Transverse colon (tissue), 3 donors: ENCODE data around the gene KLHL11.

Experiments
- EP300 ChIP-seq: sonication (generic); formaldehyde crosslinking; IDR thresholded peaks from one replicate; pipeline ENCODE4 v1.6.1; 2017; ENCODE audit warnings: antibody characterized with exemption, low read depth
- POLR2A ChIP-seq: fragments of 450-650 bp; IDR thresholded peaks from one replicate; pipeline ENCODE4 v1.6.1; 2016; ENCODE audit warnings: antibody characterized with exemption, mild to moderate bottlenecking, moderate library complexity
- TF ChIP-seq, protein P1 (sequence below), 5 experiments: fragments of 200-600 bp in 3 of 5; fragments of 450-650 bp in 2 of 5; sonication (generic) in 3 of 5; IDR thresholded peaks; 1 replicate in 2 of 5; 2 replicates in 3 of 5; pipeline ENCODE4 v1.5.1; 2016 to 2017; ENCODE audit warnings: antibody characterized with exemption in 5 of 5, inconsistent platforms in 3 of 5, mild to moderate bottlenecking in 2 of 5, moderate library complexity in 1 of 5

DNA sequence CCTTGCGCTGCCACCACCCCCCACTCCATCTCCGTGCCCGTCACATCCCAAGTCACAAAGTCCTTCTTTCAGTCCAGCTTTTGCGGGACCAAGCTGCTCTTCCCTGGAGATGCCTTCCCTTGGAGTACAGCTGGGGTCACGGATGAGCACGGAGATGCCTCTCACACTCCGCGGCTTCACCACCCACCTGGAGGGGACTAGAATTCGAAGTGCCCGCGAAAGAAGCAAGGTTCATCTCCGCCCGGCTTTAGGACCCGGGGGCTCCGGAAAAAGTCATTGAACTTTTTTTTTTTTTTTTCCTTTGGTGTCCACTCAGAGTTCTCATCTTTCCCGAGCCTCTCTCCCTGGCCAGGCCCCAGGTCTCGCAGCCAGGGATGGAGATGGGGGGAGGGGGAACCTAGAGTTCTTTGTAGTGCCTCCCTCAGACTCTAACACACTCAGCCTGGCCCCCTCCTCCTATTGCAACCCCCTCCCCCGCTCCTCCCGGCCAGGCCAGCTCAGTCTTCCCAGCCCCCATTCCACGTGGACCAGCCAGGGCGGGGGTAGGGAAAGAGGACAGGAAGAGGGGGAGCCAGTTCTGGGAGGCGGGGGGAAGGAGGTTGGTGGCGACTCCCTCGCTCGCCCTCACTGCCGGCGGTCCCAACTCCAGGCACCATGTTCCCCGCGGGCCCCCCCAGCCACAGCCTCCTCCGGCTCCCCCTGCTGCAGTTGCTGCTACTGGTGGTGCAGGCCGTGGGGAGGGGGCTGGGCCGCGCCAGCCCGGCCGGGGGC is 52.7 kb downstream of the KLHL11 start, which contains the start of gene FKBP10:
- TF ChIP-seq, protein P1, sequence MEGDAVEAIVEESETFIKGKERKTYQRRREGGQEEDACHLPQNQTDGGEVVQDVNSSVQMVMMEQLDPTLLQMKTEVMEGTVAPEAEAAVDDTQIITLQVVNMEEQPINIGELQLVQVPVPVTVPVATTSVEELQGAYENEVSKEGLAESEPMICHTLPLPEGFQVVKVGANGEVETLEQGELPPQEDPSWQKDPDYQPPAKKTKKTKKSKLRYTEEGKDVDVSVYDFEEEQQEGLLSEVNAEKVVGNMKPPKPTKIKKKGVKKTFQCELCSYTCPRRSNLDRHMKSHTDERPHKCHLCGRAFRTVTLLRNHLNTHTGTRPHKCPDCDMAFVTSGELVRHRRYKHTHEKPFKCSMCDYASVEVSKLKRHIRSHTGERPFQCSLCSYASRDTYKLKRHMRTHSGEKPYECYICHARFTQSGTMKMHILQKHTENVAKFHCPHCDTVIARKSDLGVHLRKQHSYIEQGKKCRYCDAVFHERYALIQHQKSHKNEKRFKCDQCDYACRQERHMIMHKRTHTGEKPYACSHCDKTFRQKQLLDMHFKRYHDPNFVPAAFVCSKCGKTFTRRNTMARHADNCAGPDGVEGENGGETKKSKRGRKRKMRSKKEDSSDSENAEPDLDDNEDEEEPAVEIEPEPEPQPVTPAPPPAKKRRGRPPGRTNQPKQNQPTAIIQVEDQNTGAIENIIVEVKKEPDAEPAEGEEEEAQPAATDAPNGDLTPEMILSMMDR (IDR thresholded peaks at IDR 0.05): no peak
- TF ChIP-seq EP300 (no peak), POLR2A (no peak)
